Neural cell (in vitro differentiated cells): Measurements from ENCODE around the gene ZFAND2A. TPM values are rescaled to one million over a fixed set of nuclear protein-coding genes. Genes with fewer than 3 reads are reported as not detected.

ENCODE experiments used
- H2AFZ ChIP-seq: fragments of 200-600, 300-800 bp; sonication (generic), shearing (Covaris generic); 2 replicates; pipeline ENCODE4 v1.6.0; 2014; ENCODE audit warnings: low read depth, mild to moderate bottlenecking, antibody characterized with exemption, low read length, moderate library complexity
- H3F3A ChIP-seq: fragments of 200-600 bp; shearing (Covaris generic); 2 replicates; pipeline ENCODE4 v1.6.1; 2016; ENCODE audit warnings: mild to moderate bottlenecking, moderate library complexity, mixed read lengths, antibody characterized with exemption, low read length; ENCODE audit not compliant: insufficient read depth, poor library complexity, severe bottlenecking
- H3K27ac ChIP-seq: fragments of 200-600, 300-800 bp; sonication (generic), shearing (Covaris generic); 2 replicates; pipeline ENCODE4 v1.5.1; 2014; ENCODE audit warnings: mild to moderate bottlenecking, low read length, moderate library complexity
- H3K27me3 ChIP-seq: fragments of 300-800, 200-600 bp; sonication (generic), shearing (Covaris generic); 2 replicates; pipeline ENCODE4 v1.6.0; 2014; ENCODE audit warnings: mild to moderate bottlenecking, low read depth, low read length, moderate library complexity; ENCODE audit not compliant: insufficient read depth
- H3K36me3 ChIP-seq: fragments of 300-800, 200-600 bp; sonication (generic), shearing (Covaris generic); 2 replicates; pipeline ENCODE4 v1.5.1; 2014; ENCODE audit warnings: mild to moderate bottlenecking, antibody characterized with exemption, low read length, moderate library complexity; ENCODE audit not compliant: insufficient read depth
- H3K4me2 ChIP-seq: fragments of 300-800, 200-600 bp; sonication (generic), shearing (Covaris generic); 2 replicates; pipeline ENCODE4 v1.6.0; 2014; ENCODE audit warnings: mild to moderate bottlenecking, low read length
- H3K4me3 ChIP-seq: fragments of 300-800, 200-600 bp; sonication (generic), shearing (Covaris generic); 2 replicates; pipeline ENCODE4 v1.5.1; 2014; ENCODE audit warnings: mild to moderate bottlenecking, low read length, moderate library complexity
- H3K79me2 ChIP-seq: fragments of 200-600 bp; shearing (Covaris generic); replicated peaks from 2 replicates; pipeline ENCODE4 v1.6.0; 2014; ENCODE audit warnings: mild to moderate bottlenecking, low read length, moderate library complexity; ENCODE audit not compliant: insufficient read depth
- H3K9ac ChIP-seq: fragments of 300-800, 200-600 bp; sonication (generic), shearing (Covaris generic); 2 replicates; pipeline ENCODE4 v1.6.1; 2016; ENCODE audit warnings: mild to moderate bottlenecking, low read length, mixed read lengths
- H3K9me2 ChIP-seq: fragments of 200-600 bp; shearing (Covaris generic); 2 replicates; pipeline ENCODE4 v1.6.1; 2016; ENCODE audit warnings: mild to moderate bottlenecking, low read length, mixed read lengths; ENCODE audit not compliant: insufficient read depth
- H3K9me3 ChIP-seq: fragments of 200-600, 300-800 bp; sonication (generic), shearing (Covaris generic); 2 replicates; pipeline ENCODE4 v1.6.1; 2016; ENCODE audit warnings: mild to moderate bottlenecking, mixed run types, low read length, moderate library complexity, mixed read lengths
- H4K20me1 ChIP-seq: fragments of 200-600 bp; shearing (Covaris generic); 2 replicates; pipeline ENCODE4 v1.6.1; 2016; ENCODE audit warnings: mild to moderate bottlenecking, mixed run types; ENCODE audit not compliant: insufficient read depth
- EP300 ChIP-seq: fragments of 450-650 bp; conservative IDR thresholded peaks from 2 replicates; pipeline ENCODE4 v1.6.1; 2014; ENCODE audit warnings: antibody characterized with exemption, mild to moderate bottlenecking, moderate library complexity; ENCODE audit not compliant: poor library complexity, severe bottlenecking
- EZH2 ChIP-seq: fragments of 200-600, 300-800 bp; shearing (Covaris generic), sonication (generic); IDR thresholded peaks from 2 replicates; pipeline ENCODE4 v1.6.1; 2014; ENCODE audit warnings: antibody characterized with exemption, low read length, borderline replicate concordance, mild to moderate bottlenecking; ENCODE audit not compliant: insufficient read depth, poor library complexity, severe bottlenecking
- MXI1 ChIP-seq: fragments of 450-650 bp; conservative IDR thresholded peaks from 2 replicates; pipeline ENCODE4 v1.6.1; 2014; ENCODE audit warnings: antibody characterized with exemption, mild to moderate bottlenecking; ENCODE audit not compliant: poor library complexity, severe bottlenecking
- POLR2AphosphoS5 ChIP-seq: IDR thresholded peaks from 2 replicates; pipeline ENCODE4 v1.6.1; 2012
- RAD21 ChIP-seq: fragments of 450-650 bp; conservative IDR thresholded peaks from 2 replicates; pipeline ENCODE4 v1.6.1; 2014; ENCODE audit warnings: antibody characterized with exemption, mild to moderate bottlenecking, moderate library complexity
- REST ChIP-seq: IDR thresholded peaks from 2 replicates; pipeline ENCODE4 v1.6.1; 2012; ENCODE audit warnings: borderline replicate concordance
- TAF1 ChIP-seq: IDR thresholded peaks from 2 replicates; pipeline ENCODE4 v1.6.1; 2012; ENCODE audit warnings: low read depth
- polyA plus RNA-seq: library from polyadenylated mRNA; depleted of rRNA; stranded (reverse); fragments of >200 nt; gene quantifications from 2 replicates; pipeline ENCODE4 v1.2.3, GENCODE V29; 2014
- TF ChIP-seq, protein P1 (sequence below): fragments of 450-650 bp; IDR thresholded peaks from 2 replicates; pipeline ENCODE4 v1.5.1; 2014; ENCODE audit warnings: antibody characterized with exemption, mild to moderate bottlenecking, moderate library complexity; ENCODE audit not compliant: poor library complexity, severe bottlenecking

Gene ZFAND2A
- polyA plus RNA-seq, 1 donor from 2014 or later, result 69.9 TPM

DNA sequence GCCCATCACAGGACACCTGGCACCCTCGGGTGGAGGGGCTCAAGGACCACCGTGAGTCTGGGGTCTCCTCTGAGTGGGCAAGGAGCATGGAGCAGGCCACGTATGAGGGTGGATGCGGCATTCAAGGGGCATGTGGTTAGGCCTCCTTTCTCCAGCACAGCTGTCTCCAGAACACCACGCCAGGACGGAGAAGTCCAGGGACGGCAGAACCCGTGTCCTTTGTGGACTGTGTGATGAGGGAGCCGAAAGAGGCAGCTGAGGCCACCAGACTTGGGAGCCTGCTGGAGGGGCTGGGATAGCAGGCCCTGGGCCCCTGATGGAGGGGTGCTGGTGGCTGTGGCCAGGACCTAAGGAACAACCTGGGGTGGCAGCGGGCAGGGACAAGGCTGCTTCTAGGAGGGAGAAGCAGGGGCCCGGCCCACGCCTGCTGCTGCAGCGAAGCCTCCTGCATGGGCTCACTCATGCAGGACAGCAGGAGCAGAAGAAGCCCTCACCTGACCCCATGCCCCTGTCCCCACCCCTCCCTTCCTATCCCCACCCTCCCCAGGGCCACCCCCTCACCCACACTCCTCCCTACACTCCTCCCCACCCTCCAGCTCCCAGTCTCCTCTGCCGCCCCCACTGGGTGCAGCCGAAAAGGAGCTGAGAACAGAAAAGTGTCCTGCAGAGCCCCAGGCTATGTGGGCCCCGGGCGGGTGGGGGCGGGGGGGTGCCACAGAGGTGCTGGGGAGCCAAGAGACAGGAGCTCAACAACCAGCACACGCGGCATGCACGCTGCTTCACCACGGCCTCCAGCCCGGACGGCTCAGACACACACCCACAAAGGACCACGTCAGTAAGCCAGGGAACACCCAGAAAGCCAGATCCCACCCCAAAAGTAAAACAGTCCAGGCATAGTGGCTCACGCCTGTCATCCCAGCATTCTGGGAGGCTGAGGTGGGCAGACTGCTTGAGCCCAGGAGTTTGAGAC is 29.7 kb downstream of the ZFAND2A start:
- no peaks in the 10 kb centered on the region for H3K36me3 ChIP-seq
- no peaks in the 10 kb centered on the region for H4K20me1 ChIP-seq
- no peak overlapping the region for H3K27ac ChIP-seq
- H3K79me2 ChIP-seq, result peaks cover 8% of the 10 kb centered on the region
- H3F3A ChIP-seq, result no peaks in the 10 kb centered on the region
- no peaks in the 10 kb centered on the region for H3K27me3 ChIP-seq
- H3K4me3 ChIP-seq, result no peak overlapping the region
- H3K9ac ChIP-seq, result no peak overlapping the region
- no peaks in the 10 kb centered on the region for H3K9me3 ChIP-seq
- no peak overlapping the region for H3K4me2 ChIP-seq
- no peak for TF ChIP-seq MXI1
- TF ChIP-seq, protein P1, sequence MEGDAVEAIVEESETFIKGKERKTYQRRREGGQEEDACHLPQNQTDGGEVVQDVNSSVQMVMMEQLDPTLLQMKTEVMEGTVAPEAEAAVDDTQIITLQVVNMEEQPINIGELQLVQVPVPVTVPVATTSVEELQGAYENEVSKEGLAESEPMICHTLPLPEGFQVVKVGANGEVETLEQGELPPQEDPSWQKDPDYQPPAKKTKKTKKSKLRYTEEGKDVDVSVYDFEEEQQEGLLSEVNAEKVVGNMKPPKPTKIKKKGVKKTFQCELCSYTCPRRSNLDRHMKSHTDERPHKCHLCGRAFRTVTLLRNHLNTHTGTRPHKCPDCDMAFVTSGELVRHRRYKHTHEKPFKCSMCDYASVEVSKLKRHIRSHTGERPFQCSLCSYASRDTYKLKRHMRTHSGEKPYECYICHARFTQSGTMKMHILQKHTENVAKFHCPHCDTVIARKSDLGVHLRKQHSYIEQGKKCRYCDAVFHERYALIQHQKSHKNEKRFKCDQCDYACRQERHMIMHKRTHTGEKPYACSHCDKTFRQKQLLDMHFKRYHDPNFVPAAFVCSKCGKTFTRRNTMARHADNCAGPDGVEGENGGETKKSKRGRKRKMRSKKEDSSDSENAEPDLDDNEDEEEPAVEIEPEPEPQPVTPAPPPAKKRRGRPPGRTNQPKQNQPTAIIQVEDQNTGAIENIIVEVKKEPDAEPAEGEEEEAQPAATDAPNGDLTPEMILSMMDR, result no peak
- TF ChIP-seq REST, result no peak
- no peak for TF ChIP-seq RAD21
- no peak overlapping the region for H2AFZ ChIP-seq
- no peaks in the 10 kb centered on the region for H3K9me2 ChIP-seq

DNA sequence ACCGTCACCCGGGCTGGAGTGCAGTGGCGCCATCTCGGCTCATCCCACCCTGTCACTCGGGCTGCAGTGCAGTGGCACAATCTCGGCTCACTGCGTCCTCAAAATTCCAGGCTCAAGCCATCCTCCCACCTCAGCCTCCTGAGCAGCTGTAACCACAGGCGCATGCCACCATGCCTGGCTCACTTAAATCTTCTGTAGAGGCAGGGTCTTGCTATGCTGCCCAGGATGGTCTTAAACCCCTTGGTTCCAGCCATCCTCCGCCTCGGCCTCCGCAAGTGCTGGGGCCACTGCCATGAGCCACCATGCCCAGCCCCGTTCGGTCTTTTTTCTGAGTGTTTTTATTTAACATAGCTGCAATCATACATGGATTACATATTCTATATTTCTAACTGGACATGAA is 30.6 kb downstream of the ZFAND2A start:
- Histone ChIP-seq H3F3A (no peaks in the 10 kb centered on the region), H3K4me2 (no peak overlapping the region), H3K27ac (no peak overlapping the region), H3K4me3 (no peak overlapping the region), H3K9me2 (no peaks in the 10 kb centered on the region), H3K9ac (no peak overlapping the region), H3K9me3 (no peaks in the 10 kb centered on the region), H3K79me2 (peaks cover 8% of the 10 kb centered on the region), H3K27me3 (no peaks in the 10 kb centered on the region), H2AFZ (no peak overlapping the region), H3K36me3 (no peaks in the 10 kb centered on the region), H4K20me1 (no peaks in the 10 kb centered on the region)
- no peak for TF ChIP-seq POLR2AphosphoS5

DNA sequence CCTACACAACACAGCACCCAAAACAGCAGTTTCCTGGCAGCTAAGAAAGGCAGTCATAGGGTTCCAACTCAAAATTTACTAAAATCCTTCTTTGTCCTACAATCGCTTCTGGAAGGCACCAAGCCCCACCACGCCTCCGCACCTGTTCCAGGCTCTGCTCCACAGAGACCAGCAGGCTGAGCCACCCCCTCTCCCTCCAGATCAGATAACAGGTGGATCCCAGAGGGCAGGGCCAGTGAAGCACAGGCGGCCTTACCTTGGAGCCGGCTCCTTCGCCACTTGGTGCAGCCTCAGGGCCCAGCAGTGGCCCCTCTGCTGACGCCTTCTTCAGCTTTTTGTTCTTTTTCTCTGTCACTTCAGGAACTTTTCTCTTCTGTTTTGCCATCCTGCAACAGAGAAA is 33.0 kb downstream of the ZFAND2A start:
- TF ChIP-seq EZH2 (no peak), TAF1 (no peak), REST (no peak), EP300 (no peak)
- Histone ChIP-seq H3K9me3 (no peaks in the 10 kb centered on the region), H3K27me3 (no peaks in the 10 kb centered on the region), H3K9me2 (no peaks in the 10 kb centered on the region), H3F3A (no peaks in the 10 kb centered on the region), H3K27ac (no peak overlapping the region), H2AFZ (no peak overlapping the region), H3K9ac (no peak overlapping the region), H4K20me1 (no peaks in the 10 kb centered on the region), H3K4me3 (no peak overlapping the region), H3K36me3 (no peaks in the 10 kb centered on the region), H3K79me2 (peaks cover 8% of the 10 kb centered on the region), H3K4me2 (no peak overlapping the region)
